Measurements from ENCODE around the gene SMAD2.
"Not testable (repeated sequence)": the region's sequence is repeated elsewhere in the genome, so short reads cannot be mapped to it uniquely, and the experiment has no call there.

The SMAD2 gene

DNA sequence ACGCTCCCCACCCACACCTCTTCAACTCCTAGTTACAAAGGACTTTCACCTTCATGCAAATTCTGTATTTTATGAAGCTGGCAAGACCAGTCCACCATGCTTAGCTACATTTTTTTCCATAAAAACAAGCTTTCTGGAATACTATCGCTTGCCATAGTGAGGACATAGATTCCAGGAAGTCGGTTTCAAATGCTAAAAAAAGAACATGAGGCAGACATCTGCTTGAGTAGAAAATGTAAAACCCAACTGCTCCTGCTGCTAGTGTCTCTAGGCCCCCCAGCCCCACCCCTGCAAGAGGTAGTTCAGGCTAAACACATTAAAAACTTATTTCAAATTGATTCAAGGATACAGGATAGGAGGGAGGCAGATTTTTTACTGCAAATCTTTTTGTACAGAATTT lies 148.9 kb downstream of the SMAD2 start:
- no peak for DNase-seq

DNA sequence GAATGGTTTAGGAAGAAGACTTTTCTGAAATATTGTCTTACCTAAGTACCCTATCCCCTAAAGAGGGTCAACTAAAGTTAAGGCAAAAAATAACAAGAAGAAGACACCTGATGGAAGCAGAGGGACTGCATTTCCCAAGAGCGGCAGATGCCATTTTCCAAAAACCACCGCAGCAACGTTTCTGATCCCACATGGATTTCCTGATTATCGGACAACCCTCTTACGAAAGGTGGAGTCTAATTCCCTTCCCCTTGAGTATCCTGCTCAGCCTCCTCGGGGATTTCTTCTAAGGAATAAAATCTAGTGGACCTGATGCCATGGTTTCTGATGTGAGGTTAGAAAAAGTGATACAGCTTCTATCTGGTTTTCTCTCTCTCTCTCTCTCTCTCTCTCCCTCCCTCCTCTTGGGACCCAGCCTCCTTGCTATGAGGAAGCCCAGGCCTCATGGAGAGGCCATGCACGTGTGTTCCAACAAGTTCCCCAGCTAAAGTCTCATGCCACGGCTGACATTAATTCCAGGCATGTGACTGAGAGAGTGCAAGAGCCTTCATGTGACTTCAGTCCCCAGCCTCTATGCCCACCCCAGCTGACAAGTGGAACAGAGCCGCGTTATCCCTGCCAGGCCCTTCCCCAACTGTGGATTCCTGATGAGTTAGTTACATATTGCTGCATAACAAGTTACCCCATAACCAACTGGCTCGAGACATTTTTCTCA lies 150.3 kb downstream of the SMAD2 start:
- DNase-seq, result no peak

GRCh38 chr18:47779381-47779780 lies 151.1 kb downstream of the SMAD2 start:
- DNase-seq, result peak; percentile 28

DNA sequence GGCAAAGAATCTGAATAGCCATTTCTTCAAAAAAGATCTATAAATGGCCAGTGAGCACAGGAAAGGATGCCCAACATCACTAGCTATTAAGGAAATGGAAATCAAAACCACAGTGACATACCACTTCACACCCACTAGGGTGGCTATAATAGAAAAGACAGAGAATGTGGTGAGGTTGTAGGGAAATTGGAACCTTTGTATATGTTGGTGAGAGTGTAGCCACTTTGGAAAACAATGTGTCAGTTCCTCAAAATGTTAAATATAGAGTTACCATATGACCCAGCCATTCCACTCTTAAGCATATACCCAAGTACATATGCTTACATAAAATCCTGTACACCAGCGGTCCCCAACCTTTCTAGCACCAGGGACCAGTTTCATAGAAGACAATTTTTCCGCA lies 152.8 kb downstream of the SMAD2 start:
- DNase-seq, result no peak

DNA sequence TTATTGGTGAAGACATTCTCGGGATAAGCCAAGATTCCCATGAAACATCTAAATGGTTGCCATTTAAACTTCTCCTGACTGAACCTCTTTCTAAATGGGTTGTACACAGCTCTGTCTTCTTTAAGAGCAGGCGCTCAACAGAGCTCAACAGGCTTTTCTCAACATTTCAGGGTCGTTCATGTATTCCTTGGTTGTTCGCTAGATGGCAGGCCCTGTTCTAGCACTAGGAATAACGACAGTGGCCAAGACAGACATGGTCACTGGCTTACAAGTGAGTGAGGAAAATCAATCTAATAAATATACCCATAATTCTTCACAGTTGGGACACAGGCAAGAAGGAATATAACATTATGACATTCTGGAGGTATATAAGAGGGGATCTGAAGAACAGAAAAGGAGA lies 154.5 kb downstream of the SMAD2 start:
- no peak for DNase-seq

DNA sequence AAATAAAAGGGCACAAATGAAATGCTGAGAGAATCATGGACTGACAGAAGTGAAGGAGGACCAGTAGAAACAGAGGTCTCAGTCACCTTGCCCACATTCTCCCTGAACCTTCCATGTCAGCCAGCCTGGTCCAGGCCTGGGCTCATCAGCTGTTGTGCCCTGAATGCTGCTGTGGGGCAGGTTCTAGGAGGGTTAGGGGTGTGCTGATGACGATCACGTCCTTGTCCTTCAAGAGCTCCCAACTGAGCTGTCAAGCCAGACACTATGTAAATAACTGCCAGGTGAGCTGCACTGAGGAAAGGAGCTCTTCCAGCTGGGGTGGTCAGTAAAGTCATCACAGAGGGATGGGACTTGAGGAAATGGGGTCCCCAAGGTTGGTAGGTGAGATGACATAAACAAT lies 156.5 kb downstream of the SMAD2 start:
- no peak for DNase-seq

DNA sequence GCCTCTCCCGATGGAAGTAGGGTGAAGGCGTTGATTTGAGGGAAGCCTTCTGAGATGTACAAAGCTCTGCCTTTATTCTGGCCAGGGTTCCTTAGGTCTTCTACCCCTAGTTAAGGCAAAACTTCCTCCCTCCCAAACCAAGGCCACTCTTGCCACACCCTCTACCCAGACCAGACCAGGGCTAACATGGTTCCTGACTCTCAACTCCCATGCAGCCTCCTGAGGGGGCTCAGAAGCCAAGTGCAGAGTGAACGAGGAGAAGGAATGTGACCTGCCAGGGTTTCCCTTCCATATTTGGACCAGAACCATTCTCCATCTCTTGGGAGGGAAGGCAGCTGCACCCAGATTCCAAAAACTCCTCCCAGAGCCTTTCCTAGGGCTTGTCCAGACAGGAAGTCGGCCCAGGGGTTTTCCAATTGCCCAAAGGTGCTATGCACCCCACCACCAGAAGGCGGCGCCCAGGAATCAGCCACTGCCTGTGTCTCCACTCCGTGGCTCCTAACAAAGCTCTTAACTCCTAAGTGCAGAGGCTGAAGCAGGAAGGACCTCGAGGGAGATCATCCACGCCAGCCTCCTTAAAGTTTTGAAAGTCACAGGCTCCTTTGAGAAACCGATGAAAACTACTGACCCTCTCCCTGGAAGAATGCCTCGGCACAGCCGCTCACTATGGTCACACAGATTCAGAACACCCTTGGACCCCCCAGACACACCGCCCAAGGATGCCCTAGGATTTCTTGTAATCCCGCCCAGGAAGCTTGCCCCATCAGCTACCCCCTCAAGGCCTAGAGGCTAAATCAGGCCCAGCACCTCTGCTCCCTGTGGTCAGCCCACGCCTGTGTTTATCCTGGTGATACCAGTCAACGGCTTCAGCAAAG lies 157.8 kb downstream of the SMAD2 start:
- peak; percentile 45 for DNase-seq

- DNase-seq, result no peak
These were observed 158.5 kb downstream of the SMAD2 start for GRCh38 chr18:47771922-47772321.

DNA sequence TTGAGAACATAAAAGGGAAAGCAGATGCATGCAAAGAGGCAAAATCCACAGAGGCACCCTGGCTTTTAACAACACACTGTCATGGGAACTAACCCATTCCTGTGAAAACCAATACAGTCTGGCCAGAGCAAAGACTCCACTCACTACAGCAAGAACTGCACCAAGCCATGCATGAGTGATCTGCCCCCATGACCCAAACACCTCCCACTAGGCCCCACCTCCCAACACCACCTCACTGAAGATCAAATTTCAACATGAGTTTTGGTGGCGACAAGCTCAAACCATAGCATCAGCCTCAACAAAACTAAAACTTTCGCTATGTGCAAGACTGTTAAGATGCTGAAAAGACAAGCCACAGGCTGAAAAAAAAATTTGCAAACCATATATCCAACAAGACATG lies 162.8 kb downstream of the SMAD2 start:
- DNase-seq, result no peak

DNA sequence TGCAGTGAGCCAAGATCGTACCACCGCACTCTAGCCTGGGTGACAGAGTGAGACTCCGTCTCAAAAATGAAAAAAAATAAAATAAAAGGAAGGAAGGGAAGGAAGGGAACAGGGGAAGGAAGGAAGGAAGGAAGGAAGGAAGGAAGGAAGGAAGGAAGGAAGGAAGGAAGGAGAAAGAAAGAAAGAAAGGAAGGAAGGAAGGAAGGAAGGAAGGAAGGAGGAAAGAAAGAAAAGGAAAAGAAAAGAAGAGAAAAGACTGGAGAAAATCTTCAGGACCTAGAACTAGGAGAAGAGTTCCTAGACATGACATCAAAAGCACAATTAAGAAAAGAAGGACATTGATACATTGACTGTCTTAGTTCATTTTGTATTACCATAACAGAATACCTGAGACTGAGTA lies 163.3 kb downstream of the SMAD2 start:
- DNase-seq, result not testable (repeated sequence)
